Measurements from ENCODE around the gene PDE4DIP.
"Not testable (repeated sequence)": the region's sequence is repeated elsewhere in the genome, so short reads cannot be mapped to it uniquely, and the experiment has no call there.

GRCh38 chr1:148991818-148992217, 147.6 kb downstream of the PDE4DIP start:
- TF ChIP-seq RAD21 (IDR thresholded peaks at IDR 0.05); ZBTB33 (IDR thresholded peaks at IDR 0.05); CTCF (IDR thresholded peaks at IDR 0.05; ENCODE audit: low read depth, low read length, missing input control); EGR1 (IDR thresholded peaks at IDR 0.05; ENCODE audit: low read depth in 2 of 2); YY1 (IDR thresholded peaks at IDR 0.05); SP1 (IDR thresholded peaks at IDR 0.05); NR2F2 (IDR thresholded peaks at IDR 0.05); TAF1 (conservative IDR thresholded peaks at IDR 0.05); JUND (IDR thresholded peaks at IDR 0.05); GABPA (IDR thresholded peaks at IDR 0.05 in 1 of 2, conservative IDR thresholded peaks at IDR 0.05 in 1 of 2); RXRA (IDR thresholded peaks at IDR 0.05): not testable (repeated sequence)
- TF ChIP-seq, protein P1, sequence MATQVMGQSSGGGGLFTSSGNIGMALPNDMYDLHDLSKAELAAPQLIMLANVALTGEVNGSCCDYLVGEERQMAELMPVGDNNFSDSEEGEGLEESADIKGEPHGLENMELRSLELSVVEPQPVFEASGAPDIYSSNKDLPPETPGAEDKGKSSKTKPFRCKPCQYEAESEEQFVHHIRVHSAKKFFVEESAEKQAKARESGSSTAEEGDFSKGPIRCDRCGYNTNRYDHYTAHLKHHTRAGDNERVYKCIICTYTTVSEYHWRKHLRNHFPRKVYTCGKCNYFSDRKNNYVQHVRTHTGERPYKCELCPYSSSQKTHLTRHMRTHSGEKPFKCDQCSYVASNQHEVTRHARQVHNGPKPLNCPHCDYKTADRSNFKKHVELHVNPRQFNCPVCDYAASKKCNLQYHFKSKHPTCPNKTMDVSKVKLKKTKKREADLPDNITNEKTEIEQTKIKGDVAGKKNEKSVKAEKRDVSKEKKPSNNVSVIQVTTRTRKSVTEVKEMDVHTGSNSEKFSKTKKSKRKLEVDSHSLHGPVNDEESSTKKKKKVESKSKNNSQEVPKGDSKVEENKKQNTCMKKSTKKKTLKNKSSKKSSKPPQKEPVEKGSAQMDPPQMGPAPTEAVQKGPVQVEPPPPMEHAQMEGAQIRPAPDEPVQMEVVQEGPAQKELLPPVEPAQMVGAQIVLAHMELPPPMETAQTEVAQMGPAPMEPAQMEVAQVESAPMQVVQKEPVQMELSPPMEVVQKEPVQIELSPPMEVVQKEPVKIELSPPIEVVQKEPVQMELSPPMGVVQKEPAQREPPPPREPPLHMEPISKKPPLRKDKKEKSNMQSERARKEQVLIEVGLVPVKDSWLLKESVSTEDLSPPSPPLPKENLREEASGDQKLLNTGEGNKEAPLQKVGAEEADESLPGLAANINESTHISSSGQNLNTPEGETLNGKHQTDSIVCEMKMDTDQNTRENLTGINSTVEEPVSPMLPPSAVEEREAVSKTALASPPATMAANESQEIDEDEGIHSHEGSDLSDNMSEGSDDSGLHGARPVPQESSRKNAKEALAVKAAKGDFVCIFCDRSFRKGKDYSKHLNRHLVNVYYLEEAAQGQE (IDR thresholded peaks at IDR 0.05) = not testable (repeated sequence)
- TF ChIP-seq, protein P2, sequence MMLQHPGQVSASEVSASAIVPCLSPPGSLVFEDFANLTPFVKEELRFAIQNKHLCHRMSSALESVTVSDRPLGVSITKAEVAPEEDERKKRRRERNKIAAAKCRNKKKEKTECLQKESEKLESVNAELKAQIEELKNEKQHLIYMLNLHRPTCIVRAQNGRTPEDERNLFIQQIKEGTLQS (IDR thresholded peaks at IDR 0.05) = not testable (repeated sequence)
- TF ChIP-seq, protein P3, sequence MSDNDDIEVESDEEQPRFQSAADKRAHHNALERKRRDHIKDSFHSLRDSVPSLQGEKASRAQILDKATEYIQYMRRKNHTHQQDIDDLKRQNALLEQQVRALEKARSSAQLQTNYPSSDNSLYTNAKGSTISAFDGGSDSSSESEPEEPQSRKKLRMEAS (IDR thresholded peaks at IDR 0.05) = not testable (repeated sequence)

All from liver (tissue), 3 donors.